ENCODE measurements around the gene DAGLB.

DNA sequence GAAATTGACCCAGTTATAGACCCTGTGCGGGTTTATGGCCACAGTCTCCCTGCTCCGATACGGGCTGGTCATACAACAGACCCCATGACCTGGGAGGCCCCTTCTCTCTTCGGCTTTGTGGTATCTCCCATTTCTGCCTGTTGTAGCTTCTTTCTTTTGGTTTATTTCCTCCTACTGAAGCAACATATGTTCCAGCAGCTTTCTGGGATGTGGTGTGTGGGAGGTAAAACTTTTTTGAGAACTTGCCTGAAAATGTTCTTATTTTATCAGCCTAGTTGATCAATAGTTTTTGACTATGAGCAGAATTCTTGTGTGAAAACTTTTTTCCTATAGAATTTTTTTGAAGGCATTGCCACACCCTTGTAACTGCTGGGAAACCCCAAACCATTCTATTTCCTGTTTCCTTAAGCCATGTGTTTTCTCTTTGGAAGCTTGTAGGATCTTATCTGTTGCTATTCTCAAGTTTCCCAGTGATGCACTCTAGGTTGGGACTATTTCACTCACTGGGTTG, 80.0 kb downstream of the DAGLB start:
- TF ChIP-seq POLR2AphosphoS5 (IDR thresholded peaks at IDR 0.05; ENCODE audit: borderline replicate concordance, low read depth, low read length): no peak
- no peak for TF ChIP-seq EZH2 (IDR thresholded peaks at IDR 0.05)
- no peak for TF ChIP-seq FOXP2 (optimal IDR thresholded peaks at IDR 0.05; ENCODE audit: control extremely low read depth, extremely low read length, insufficient read depth)

Measured in SK-N-MC (cell line).